SK-N-SH treated with all-trans-retinoic acid at 6 μM for 48 hours (cell line): ENCODE results near the gene SLC22A14.

ENCODE experiments used
- ATAC-seq: fragments of 200-7000 bp; cut with Tn5 transposase; 3 replicates; pipeline ENCODE4 v1.9.1; 2020; ENCODE audit warnings: mild to moderate bottlenecking, moderate library complexity
- ARNTL ChIP-seq: fragments of 450-650 bp; formaldehyde crosslinking; IDR thresholded peaks from 2 replicates; pipeline ENCODE4 v1.5.0; 2020; ENCODE audit warnings: low read depth, mild to moderate bottlenecking, moderate library complexity, borderline replicate concordance
- BACH2 ChIP-seq: fragments of 250-450 bp; sonication (Bioruptor Pico); IDR thresholded peaks from 2 replicates; pipeline ENCODE4 v1.9.0; 2021; ENCODE audit warnings: mild to moderate bottlenecking, borderline replicate concordance
- CREB5 ChIP-seq: fragments of 250-450 bp; sonication (Bioruptor Pico); IDR thresholded peaks from 2 replicates; pipeline ENCODE4 v1.5.1; 2020; ENCODE audit warnings: low read depth, mild to moderate bottlenecking, moderate library complexity
- CSDC2 ChIP-seq: fragments of 250-450 bp; sonication (Bioruptor Pico); IDR thresholded peaks from 2 replicates; pipeline ENCODE4 v1.5.0; 2020; ENCODE audit warnings: mild to moderate bottlenecking, moderate library complexity
- CSRNP3 ChIP-seq: fragments of 250-450 bp; sonication (Bioruptor Pico); IDR thresholded peaks from 2 replicates; pipeline ENCODE4 v1.5.1; 2021; ENCODE audit warnings: mild to moderate bottlenecking, moderate library complexity
- ESRRG ChIP-seq: fragments of 250-450 bp; sonication (Bioruptor Pico); IDR thresholded peaks from 2 replicates; pipeline ENCODE4 v1.6.1; 2021; ENCODE audit warnings: mild to moderate bottlenecking
- GLIS3 ChIP-seq: fragments of 250-450 bp; sonication (Bioruptor Pico); IDR thresholded peaks from 2 replicates; pipeline ENCODE4 v1.5.0; 2020; ENCODE audit warnings: mild to moderate bottlenecking, moderate library complexity
- ISL1 ChIP-seq: fragments of 250-450 bp; sonication (Bioruptor Pico); IDR thresholded peaks from 2 replicates; pipeline ENCODE4 v2.1.2; 2022; ENCODE audit warnings: mild to moderate bottlenecking, moderate library complexity
- OSR1 ChIP-seq: fragments of 250-450 bp; sonication (Bioruptor Pico); IDR thresholded peaks from 2 replicates; pipeline ENCODE4 v1.8.0; 2022; ENCODE audit warnings: moderate library complexity, mild to moderate bottlenecking, inconsistent platforms
- PATZ1 ChIP-seq: fragments of 250-450 bp; sonication (Bioruptor Pico); IDR thresholded peaks from 2 replicates; pipeline ENCODE4 v1.8.0; 2020; ENCODE audit warnings: mild to moderate bottlenecking, moderate library complexity, borderline replicate concordance
- POU6F1 ChIP-seq: fragments of 250-450 bp; sonication (Bioruptor Pico); IDR thresholded peaks from 2 replicates; pipeline ENCODE4 v1.8.0; 2021; ENCODE audit warnings: low read depth, mild to moderate bottlenecking, moderate library complexity, borderline replicate concordance
- PPARA ChIP-seq: fragments of 250-450 bp; sonication (Bioruptor Pico); IDR thresholded peaks from 2 replicates; pipeline ENCODE4 v1.5.0; 2020; ENCODE audit warnings: mild to moderate bottlenecking, borderline replicate concordance
- RARB ChIP-seq: fragments of 250-450 bp; sonication (Bioruptor Pico); IDR thresholded peaks from 2 replicates; pipeline ENCODE4 v1.8.0; 2021; ENCODE audit warnings: mild to moderate bottlenecking, moderate library complexity
- TCF4 ChIP-seq: fragments of 250-450 bp; sonication (Bioruptor Pico); IDR thresholded peaks from 2 replicates; pipeline ENCODE4 v1.8.0; 2021; ENCODE audit warnings: mild to moderate bottlenecking, moderate library complexity, borderline replicate concordance
- TOX ChIP-seq: fragments of 250-450 bp; sonication (Bioruptor Pico); IDR thresholded peaks from 2 replicates; pipeline ENCODE4 v1.8.0; 2021; ENCODE audit warnings: mild to moderate bottlenecking, moderate library complexity, borderline replicate concordance
- TSHZ2 ChIP-seq: fragments of 250-450 bp; sonication (Bioruptor Pico); IDR thresholded peaks from 2 replicates; pipeline ENCODE4 v1.5.0; 2020; ENCODE audit warnings: mild to moderate bottlenecking, moderate library complexity
- ZC3H10 ChIP-seq: fragments of 250-450 bp; sonication (Bioruptor Pico); IDR thresholded peaks from 2 replicates; pipeline ENCODE4 v1.5.1; 2021; ENCODE audit warnings: mild to moderate bottlenecking, moderate library complexity
- ZFP3 ChIP-seq: fragments of 250-450 bp; sonication (Bioruptor Pico); IDR thresholded peaks from 2 replicates; pipeline ENCODE4 v1.5.0; 2020; ENCODE audit warnings: mild to moderate bottlenecking, moderate library complexity
- ZFP30 ChIP-seq: fragments of 450-650 bp; formaldehyde crosslinking; IDR thresholded peaks from 2 replicates; pipeline ENCODE4 v1.5.0; 2022; ENCODE audit warnings: mild to moderate bottlenecking, moderate library complexity
- ZNF565 ChIP-seq: fragments of 450-650 bp; formaldehyde crosslinking; conservative IDR thresholded peaks from 2 replicates; pipeline ENCODE4 v1.5.0; 2020; ENCODE audit warnings: low read depth, mild to moderate bottlenecking, moderate library complexity
- ZNF70 ChIP-seq: fragments of 450-650 bp; formaldehyde crosslinking; IDR thresholded peaks from 2 replicates; pipeline ENCODE4 v1.5.0; 2020; ENCODE audit warnings: mild to moderate bottlenecking, moderate library complexity
- ZNF8 ChIP-seq: fragments of 450-650 bp; formaldehyde crosslinking; IDR thresholded peaks from 2 replicates; pipeline ENCODE4 v1.5.0; 2020; ENCODE audit warnings: mild to moderate bottlenecking, moderate library complexity

The SLC22A14 gene

GRCh38 chr3:38335263-38335662, 53.2 kb downstream of the SLC22A14 start:
- no peak for TF ChIP-seq CREB5
- TF ChIP-seq TOX (CRISPR knock-in tag) = no peak
- TF ChIP-seq ZFP30 = no peak
- TF ChIP-seq BACH2 (CRISPR knock-in tag) = no peak
- no peak for TF ChIP-seq TCF4 (CRISPR knock-in tag)
- TF ChIP-seq ISL1 (CRISPR knock-in tag) = no peak
- no peak for TF ChIP-seq GLIS3 (CRISPR knock-in tag)
- TF ChIP-seq PPARA = no peak
- TF ChIP-seq CSDC2 (CRISPR knock-in tag) = no peak
- TF ChIP-seq ESRRG = no peak
- no peak for TF ChIP-seq PATZ1 (CRISPR knock-in tag)
- TF ChIP-seq ZNF8 (CRISPR knock-in tag) = no peak
- no peak for TF ChIP-seq OSR1 (CRISPR knock-in tag)
- no peak for TF ChIP-seq TSHZ2 (CRISPR knock-in tag)
- ATAC-seq = no peak

GRCh38 chr3:38337703-38338102, 55.6 kb downstream of the SLC22A14 start:
- ATAC-seq = no peak

GRCh38 chr3:38343797-38344594, 61.9 kb downstream of the SLC22A14 start:
- no peak for TF ChIP-seq POU6F1 (CRISPR knock-in tag)
- no peak for TF ChIP-seq ESRRG
- no peak for TF ChIP-seq CSRNP3 (CRISPR knock-in tag)
- TF ChIP-seq TOX (CRISPR knock-in tag) = no peak
- no peak for TF ChIP-seq TSHZ2 (CRISPR knock-in tag)
- no peak for TF ChIP-seq CSDC2 (CRISPR knock-in tag)
- no peak for TF ChIP-seq BACH2 (CRISPR knock-in tag)
- no peak for TF ChIP-seq ZC3H10
- no peak for TF ChIP-seq TCF4 (CRISPR knock-in tag)
- no peak for TF ChIP-seq CREB5
- TF ChIP-seq ZNF565 (CRISPR knock-in tag) = no peak
- TF ChIP-seq ISL1 (CRISPR knock-in tag) = no peak
- TF ChIP-seq ARNTL (CRISPR knock-in tag) = no peak
- no peak for TF ChIP-seq OSR1 (CRISPR knock-in tag)
- no peak for TF ChIP-seq ZFP3 (CRISPR knock-in tag)
- ATAC-seq = no peak

More at GRCh38 chr3:38337703-38338102, 55.6 kb downstream of the SLC22A14 start:
- no peak for TF ChIP-seq ZNF8 (CRISPR knock-in tag)
- TF ChIP-seq PPARA = no peak
- no peak for TF ChIP-seq TCF4 (CRISPR knock-in tag)
- TF ChIP-seq ZFP30 = no peak
- no peak for TF ChIP-seq RARB (CRISPR knock-in tag)
- no peak for TF ChIP-seq ISL1 (CRISPR knock-in tag)
- TF ChIP-seq ZNF70 (CRISPR knock-in tag) = no peak
- no peak for TF ChIP-seq BACH2 (CRISPR knock-in tag)
